ENCODE data around the gene SMAD3.

DNA sequence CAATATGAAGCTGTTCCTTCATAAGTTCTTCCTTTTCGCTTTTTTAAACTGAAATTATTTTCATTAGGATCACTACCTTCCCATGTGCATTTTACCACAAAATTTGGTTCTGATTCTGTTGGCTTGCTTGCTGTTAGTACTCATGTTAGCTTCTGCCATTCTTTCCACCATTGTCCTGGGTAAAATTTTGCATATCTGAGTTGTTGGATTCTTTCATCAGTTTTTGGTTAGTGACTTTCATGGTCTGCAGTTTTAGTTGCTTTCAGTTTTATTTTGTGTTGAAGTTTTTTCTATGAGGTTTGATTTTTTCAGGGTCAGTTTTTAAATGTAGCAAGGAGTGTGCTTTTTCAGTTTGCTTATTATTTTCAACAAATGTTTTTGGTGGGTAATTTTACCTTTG lies 71.9 kb downstream of the SMAD3 start:
- TF ChIP-seq TAF1 (IDR thresholded peaks at IDR 0.05; ENCODE audit: low read depth, low read length): no peak
- TF ChIP-seq POLR2A (IDR thresholded peaks at IDR 0.05; ENCODE audit: control extremely low read depth in 1 of 2, low read depth in 2 of 2, low read length in 2 of 2): no peak

All from H1 (cell line).